GM23338 (cell line): Measurements from ENCODE around the gene GRIN2A. TPM values are rescaled to one million over a fixed set of nuclear protein-coding genes. Genes with fewer than 3 reads are reported as not detected.

Experiments
- ATAC-seq: fragments of 200-7000 bp; cut with Tn5 transposase; 3 replicates; pipeline ENCODE4 v1.9.1; 2020
- DNase-seq: peaks from one replicate; pipeline ENCODE4 v3.0.0-alpha.2; 2015; ENCODE audit warnings: low spot score
- H2AFZ ChIP-seq: fragments of 200-600 bp; sonication (generic); 2 replicates; pipeline ENCODE4 v1.8.0; 2016; ENCODE audit warnings: antibody characterized with exemption, mild to moderate bottlenecking, moderate library complexity
- H3F3A ChIP-seq: fragments of 200-600 bp; sonication (generic); replicated peaks from 2 replicates; pipeline ENCODE4 v1.8.0; 2017; ENCODE audit warnings: antibody characterized with exemption, mixed run types, low read depth
- H3K27ac ChIP-seq: fragments of 200-600 bp; sonication (generic); 2 replicates; pipeline ENCODE4 v1.6.1; 2016; ENCODE audit warnings: low read depth
- H3K27me3 ChIP-seq: fragments of 200-600 bp; sonication (generic); 2 replicates; pipeline ENCODE4 v1.8.0; 2016; ENCODE audit warnings: mild to moderate bottlenecking, mixed run types, moderate library complexity; ENCODE audit not compliant: insufficient read depth
- H3K36me3 ChIP-seq: fragments of 200-600 bp; sonication (generic); 2 replicates; pipeline ENCODE4 v1.8.0; 2016; ENCODE audit warnings: mild to moderate bottlenecking; ENCODE audit not compliant: insufficient read depth
- H3K4me1 ChIP-seq: fragments of 200-600 bp; sonication (generic); 2 replicates; pipeline ENCODE4 v1.8.0; 2016; ENCODE audit warnings: mild to moderate bottlenecking, moderate library complexity; ENCODE audit not compliant: insufficient read depth
- H3K4me2 ChIP-seq: fragments of 200-600 bp; sonication (generic); 2 replicates; pipeline ENCODE4 v1.7.1; 2017; ENCODE audit warnings: mixed run types
- H3K4me3 ChIP-seq: fragments of 200-600 bp; sonication (generic); 2 replicates; pipeline ENCODE4 v1.6.1; 2016; ENCODE audit warnings: mixed run types
- H3K79me2 ChIP-seq: fragments of 200-600 bp; sonication (generic); replicated peaks from 2 replicates; pipeline ENCODE4 v1.8.0; 2017; ENCODE audit warnings: mild to moderate bottlenecking; ENCODE audit not compliant: insufficient read depth
- H3K9me2 ChIP-seq: fragments of 200-600 bp; sonication (generic); 2 replicates; pipeline ENCODE4 v1.8.0; 2017; ENCODE audit not compliant: insufficient read depth
- H4K20me1 ChIP-seq: fragments of 200-600 bp; sonication (generic); replicated peaks from 2 replicates; pipeline ENCODE4 v1.8.0; 2017; ENCODE audit warnings: mild to moderate bottlenecking; ENCODE audit not compliant: insufficient read depth
- H3K27ac Mint-ChIP-seq: 2 replicates; pipeline ENCODE4 v1.8.0; 2020; ENCODE audit warnings: inconsistent platforms, mild to moderate bottlenecking, moderate library complexity, mixed read lengths
- H3K27me3 Mint-ChIP-seq: 3 replicates; pipeline ENCODE4 v1.8.0; 2022; ENCODE audit warnings: low read depth, mild to moderate bottlenecking, moderate library complexity, mixed read lengths, inconsistent platforms; ENCODE audit not compliant: insufficient read depth, poor library complexity
- H3K36me3 Mint-ChIP-seq: 3 replicates; pipeline ENCODE4 v1.8.0; 2021; ENCODE audit warnings: low read depth, mild to moderate bottlenecking, inconsistent platforms, moderate library complexity, mixed read lengths
- H3K4me1 Mint-ChIP-seq: 3 replicates; pipeline ENCODE4 v1.8.0; 2020; ENCODE audit warnings: mild to moderate bottlenecking, inconsistent platforms, mixed read lengths
- H3K4me3 Mint-ChIP-seq: 3 replicates; pipeline ENCODE4 v1.8.0; 2021; ENCODE audit warnings: moderate library complexity, mild to moderate bottlenecking, inconsistent platforms, mixed read lengths
- H3K9me3 Mint-ChIP-seq: 3 replicates; pipeline ENCODE4 v1.8.0; 2020; ENCODE audit warnings: moderate library complexity, mild to moderate bottlenecking, inconsistent platforms, mixed read lengths
- JUNB ChIP-seq: IDR thresholded peaks from one replicate; pipeline ENCODE4 v1.6.1; 2016; ENCODE audit warnings: antibody characterized with exemption; ENCODE audit not compliant: unreplicated experiment
- STAT1 ChIP-seq: IDR thresholded peaks from one replicate; pipeline ENCODE4 v1.6.1; 2016; ENCODE audit warnings: antibody characterized with exemption; ENCODE audit not compliant: unreplicated experiment
- polyA plus RNA-seq: library from polyadenylated mRNA; unstranded; fragments of >200 nt; fragmentation: Nextera tagmentation; extraction: Ambion mirVana; gene quantifications from 2 replicates; pipeline ENCODE4 v1.2.1, GENCODE V29; 2016
- total RNA-seq: library from RNA; depleted of rRNA; stranded (reverse); fragments of >200 nt; shearing (Covaris generic); gene quantifications from 2 replicates; pipeline ENCODE4 v1.2.3, GENCODE V29; 2014
- TF ChIP-seq, protein P1 (sequence below), 2 experiments: fragments of 200-600 bp in 1 of 2; sonication (generic) in 1 of 2; conservative IDR thresholded peaks; 2 replicates each; pipeline versions ENCODE4 v1.5.1 to v1.6.1; 2016 to 2017; ENCODE audit warnings: antibody characterized with exemption in 2 of 2, low read depth in 2 of 2, mild to moderate bottlenecking in 2 of 2, moderate library complexity in 1 of 2
- TF ChIP-seq, protein P2 (sequence below): IDR thresholded peaks from 2 replicates; pipeline ENCODE4 v1.6.1; 2016; ENCODE audit warnings: antibody characterized with exemption
- TF ChIP-seq, protein P3 (sequence below): IDR thresholded peaks from one replicate; pipeline ENCODE4 v1.6.1; 2018; ENCODE audit warnings: antibody characterized with exemption; ENCODE audit not compliant: unreplicated experiment

Gene GRIN2A
- total and polyA plus RNA-seq, 2 experiments from 2014 or later = 0.89 to 5.1 TPM

DNA sequence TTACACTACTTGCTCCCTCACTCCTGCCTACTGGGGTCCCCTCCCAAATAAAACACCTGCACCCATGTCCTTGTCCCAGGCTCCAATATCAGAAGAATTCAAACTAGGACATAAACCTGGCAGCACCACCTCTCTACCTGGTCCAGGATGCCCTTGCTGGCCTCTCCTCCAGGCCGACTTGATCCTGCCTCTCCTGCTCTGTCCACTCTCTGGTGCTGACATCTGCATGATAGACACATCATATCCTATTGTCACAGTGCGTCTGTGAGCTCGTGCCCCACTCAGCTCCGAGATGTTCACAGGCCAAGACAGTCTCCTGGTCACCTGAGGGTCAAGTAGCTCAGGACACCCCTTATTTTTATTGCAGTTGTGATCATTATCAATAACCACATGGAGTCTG, 31.5 kb upstream of the GRIN2A start:
- Histone ChIP-seq H3K79me2 (no peaks in the 10 kb centered on the region), H3K9me2 (no peaks in the 10 kb centered on the region), H3K4me2 (no peak overlapping the region), H3K4me3 (no peak overlapping the region), H3F3A (no peaks in the 10 kb centered on the region), H3K27ac (no peak overlapping the region), H3K27me3 (no peaks in the 10 kb centered on the region), H2AFZ (no peak overlapping the region), H3K4me1 (no peaks in the 10 kb centered on the region), H4K20me1 (no peaks in the 10 kb centered on the region), H3K36me3 (no peaks in the 10 kb centered on the region)
- no peak for ATAC-seq
- Mint-ChIP-seq H3K27me3 (peaks cover 13% of the 10 kb centered on the region), H3K4me3 (no peak overlapping the region), H3K4me1 (0 out of 3 replicates have a peak, but pooled peaks cover 2% of the 10 kb centered on the region), H3K9me3 (no peaks in the 10 kb centered on the region; the same call in 2 of the 3 replicates), H3K36me3 (no peaks in the 10 kb centered on the region), H3K27ac (no peak overlapping the region)
- no peak for DNase-seq
- TF ChIP-seq, protein P1, sequence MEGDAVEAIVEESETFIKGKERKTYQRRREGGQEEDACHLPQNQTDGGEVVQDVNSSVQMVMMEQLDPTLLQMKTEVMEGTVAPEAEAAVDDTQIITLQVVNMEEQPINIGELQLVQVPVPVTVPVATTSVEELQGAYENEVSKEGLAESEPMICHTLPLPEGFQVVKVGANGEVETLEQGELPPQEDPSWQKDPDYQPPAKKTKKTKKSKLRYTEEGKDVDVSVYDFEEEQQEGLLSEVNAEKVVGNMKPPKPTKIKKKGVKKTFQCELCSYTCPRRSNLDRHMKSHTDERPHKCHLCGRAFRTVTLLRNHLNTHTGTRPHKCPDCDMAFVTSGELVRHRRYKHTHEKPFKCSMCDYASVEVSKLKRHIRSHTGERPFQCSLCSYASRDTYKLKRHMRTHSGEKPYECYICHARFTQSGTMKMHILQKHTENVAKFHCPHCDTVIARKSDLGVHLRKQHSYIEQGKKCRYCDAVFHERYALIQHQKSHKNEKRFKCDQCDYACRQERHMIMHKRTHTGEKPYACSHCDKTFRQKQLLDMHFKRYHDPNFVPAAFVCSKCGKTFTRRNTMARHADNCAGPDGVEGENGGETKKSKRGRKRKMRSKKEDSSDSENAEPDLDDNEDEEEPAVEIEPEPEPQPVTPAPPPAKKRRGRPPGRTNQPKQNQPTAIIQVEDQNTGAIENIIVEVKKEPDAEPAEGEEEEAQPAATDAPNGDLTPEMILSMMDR (conservative IDR thresholded peaks at IDR 0.05; ENCODE audit: low read depth in 2 of 2) = no peak

DNA sequence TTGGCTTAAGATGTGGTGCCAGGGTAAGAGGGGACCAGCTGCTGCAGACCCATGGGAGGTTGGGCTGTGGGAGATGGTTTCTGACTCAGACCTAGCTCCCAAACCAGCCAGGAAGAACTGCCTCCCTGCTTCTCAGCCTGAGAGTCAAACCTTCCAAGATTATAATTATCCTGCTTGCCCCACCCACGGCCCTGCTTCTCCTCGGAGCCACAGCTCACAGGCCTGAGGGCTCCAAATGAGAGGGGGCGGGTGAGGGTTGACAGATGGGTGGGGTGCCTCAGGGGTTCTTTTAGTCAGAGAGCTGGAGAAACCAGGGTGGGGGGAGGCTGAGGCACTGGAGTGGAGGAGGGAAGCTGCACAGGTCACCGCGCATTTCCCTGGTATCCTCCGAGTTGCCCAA, 28.7 kb upstream of the GRIN2A start:
- no peaks in the 10 kb centered on the region for H3K4me1 ChIP-seq
- Mint-ChIP-seq H3K9me3 (no peaks in the 10 kb centered on the region; the same call in 2 of the 3 replicates), H3K27ac (no peak overlapping the region), H3K4me1 (0 out of 3 replicates have a peak, but pooled peaks cover 2% of the 10 kb centered on the region), H3K4me3 (no peak overlapping the region), H3K36me3 (no peaks in the 10 kb centered on the region), H3K27me3 (peaks cover 10% of the 10 kb centered on the region)
- no peaks in the 10 kb centered on the region for H3K79me2 ChIP-seq
- H3K4me3 ChIP-seq = no peak overlapping the region
- no peak overlapping the region for H3K4me2 ChIP-seq
- no peaks in the 10 kb centered on the region for H4K20me1 ChIP-seq
- DNase-seq = no peak
- no peaks in the 10 kb centered on the region for H3K36me3 ChIP-seq
- H3K27ac ChIP-seq = no peak overlapping the region
- H3K9me2 ChIP-seq = no peaks in the 10 kb centered on the region; the same call in 1 of the 2 replicates
- H3F3A ChIP-seq = no peaks in the 10 kb centered on the region
- no peak for TF ChIP-seq STAT1
- no peak for TF ChIP-seq JUNB
- TF ChIP-seq, protein P2, sequence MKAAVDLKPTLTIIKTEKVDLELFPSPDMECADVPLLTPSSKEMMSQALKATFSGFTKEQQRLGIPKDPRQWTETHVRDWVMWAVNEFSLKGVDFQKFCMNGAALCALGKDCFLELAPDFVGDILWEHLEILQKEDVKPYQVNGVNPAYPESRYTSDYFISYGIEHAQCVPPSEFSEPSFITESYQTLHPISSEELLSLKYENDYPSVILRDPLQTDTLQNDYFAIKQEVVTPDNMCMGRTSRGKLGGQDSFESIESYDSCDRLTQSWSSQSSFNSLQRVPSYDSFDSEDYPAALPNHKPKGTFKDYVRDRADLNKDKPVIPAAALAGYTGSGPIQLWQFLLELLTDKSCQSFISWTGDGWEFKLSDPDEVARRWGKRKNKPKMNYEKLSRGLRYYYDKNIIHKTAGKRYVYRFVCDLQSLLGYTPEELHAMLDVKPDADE = no peak
- TF ChIP-seq, protein P3, sequence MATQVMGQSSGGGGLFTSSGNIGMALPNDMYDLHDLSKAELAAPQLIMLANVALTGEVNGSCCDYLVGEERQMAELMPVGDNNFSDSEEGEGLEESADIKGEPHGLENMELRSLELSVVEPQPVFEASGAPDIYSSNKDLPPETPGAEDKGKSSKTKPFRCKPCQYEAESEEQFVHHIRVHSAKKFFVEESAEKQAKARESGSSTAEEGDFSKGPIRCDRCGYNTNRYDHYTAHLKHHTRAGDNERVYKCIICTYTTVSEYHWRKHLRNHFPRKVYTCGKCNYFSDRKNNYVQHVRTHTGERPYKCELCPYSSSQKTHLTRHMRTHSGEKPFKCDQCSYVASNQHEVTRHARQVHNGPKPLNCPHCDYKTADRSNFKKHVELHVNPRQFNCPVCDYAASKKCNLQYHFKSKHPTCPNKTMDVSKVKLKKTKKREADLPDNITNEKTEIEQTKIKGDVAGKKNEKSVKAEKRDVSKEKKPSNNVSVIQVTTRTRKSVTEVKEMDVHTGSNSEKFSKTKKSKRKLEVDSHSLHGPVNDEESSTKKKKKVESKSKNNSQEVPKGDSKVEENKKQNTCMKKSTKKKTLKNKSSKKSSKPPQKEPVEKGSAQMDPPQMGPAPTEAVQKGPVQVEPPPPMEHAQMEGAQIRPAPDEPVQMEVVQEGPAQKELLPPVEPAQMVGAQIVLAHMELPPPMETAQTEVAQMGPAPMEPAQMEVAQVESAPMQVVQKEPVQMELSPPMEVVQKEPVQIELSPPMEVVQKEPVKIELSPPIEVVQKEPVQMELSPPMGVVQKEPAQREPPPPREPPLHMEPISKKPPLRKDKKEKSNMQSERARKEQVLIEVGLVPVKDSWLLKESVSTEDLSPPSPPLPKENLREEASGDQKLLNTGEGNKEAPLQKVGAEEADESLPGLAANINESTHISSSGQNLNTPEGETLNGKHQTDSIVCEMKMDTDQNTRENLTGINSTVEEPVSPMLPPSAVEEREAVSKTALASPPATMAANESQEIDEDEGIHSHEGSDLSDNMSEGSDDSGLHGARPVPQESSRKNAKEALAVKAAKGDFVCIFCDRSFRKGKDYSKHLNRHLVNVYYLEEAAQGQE = no peak
- H3K27me3 ChIP-seq = no peaks in the 10 kb centered on the region
- ATAC-seq = no peak
- no peak overlapping the region for H2AFZ ChIP-seq
